Panc1 (cell line): ENCODE results near the gene IFNL3. TPM values are rescaled to one million over a fixed set of nuclear protein-coding genes. Genes with fewer than 3 reads are reported as not detected.
"Not testable (repeated sequence)": the region's sequence is repeated elsewhere in the genome, so short reads cannot be mapped to it uniquely, and the experiment has no call there.

Experiments
- ATAC-seq: fragments of 200-7000 bp; cut with Tn5 transposase; 2 replicates; pipeline ENCODE4 v1.9.1; 2020; ENCODE audit warnings: mild to moderate bottlenecking, moderate library complexity
- BruUV-seq: library from RNA; stranded (reverse); fragments of 400-500 nt; replicated peaks from 2 replicates; lab custom pipeline; 2021; lab: Mats Ljungman, UMichigan
- CTCF ChIA-PET: fragments of 300-600 bp; sonication (Branson Sonifier 250); formaldehyde crosslinking; loops from one replicate; lab custom pipeline; 2022; ENCODE audit warnings: antibody characterized with exemption; lab: Charles Lee
- POLR2A ChIA-PET: fragments of 300-600 bp; sonication (Branson Sonifier 250); formaldehyde crosslinking; loops from one replicate; lab custom pipeline; 2022; ENCODE audit warnings: antibody characterized with exemption; lab: Charles Lee
- DNase-seq: peaks from one replicate; pipeline ENCODE4 v3.0.0-alpha.2; 2010; ENCODE audit warnings: low read depth, low spot score
- H3K27ac ChIP-seq: 2 replicates; pipeline ENCODE4 v1.5.1; 2011; ENCODE audit warnings: mild to moderate bottlenecking, low read length, inconsistent platforms
- H3K27me3 ChIP-seq: fragments of 200-500 bp; sonication (Bioruptor generic); 2 replicates; pipeline ENCODE4 v1.6.0; 2014; ENCODE audit warnings: low read length, inconsistent platforms; ENCODE audit not compliant: control insufficient read depth, insufficient read depth
- H3K36me3 ChIP-seq: fragments of 200-500 bp; sonication (Bioruptor generic); 2 replicates; pipeline ENCODE4 v1.5.1; 2014; ENCODE audit warnings: inconsistent platforms, mild to moderate bottlenecking, low read length, moderate library complexity; ENCODE audit not compliant: control insufficient read depth, insufficient read depth
- H3K4me1 ChIP-seq: 2 replicates; pipeline ENCODE4 v1.5.1; 2011; ENCODE audit warnings: inconsistent platforms, mild to moderate bottlenecking, low read length, moderate library complexity; ENCODE audit not compliant: control insufficient read depth, insufficient read depth
- H3K4me3 ChIP-seq, 2 experiments: 2 replicates each; pipeline ENCODE4 v1.5.1; 2011 to 2012; ENCODE audit warnings: low read depth in 2 of 2, low read length in 2 of 2, mild to moderate bottlenecking in 2 of 2, inconsistent platforms in 1 of 2, moderate library complexity in 1 of 2
- H3K9me3 ChIP-seq: fragments of 200-500 bp; sonication (Bioruptor generic); 2 replicates; pipeline ENCODE4 v1.5.1; 2014; ENCODE audit warnings: low read depth, mild to moderate bottlenecking, inconsistent platforms, low read length, moderate library complexity; ENCODE audit not compliant: control insufficient read depth, insufficient read depth
- CTCF ChIP-seq: fragments of 450-650 bp; IDR thresholded peaks from 2 replicates; pipeline ENCODE4 v1.5.1; 2017; ENCODE audit warnings: mild to moderate bottlenecking
- POLR2AphosphoS5 ChIP-seq: IDR thresholded peaks from 2 replicates; pipeline ENCODE4 v1.6.1; 2012; ENCODE audit warnings: mild to moderate bottlenecking, low read depth, low read length, moderate library complexity
- SIN3A ChIP-seq: IDR thresholded peaks from 2 replicates; pipeline ENCODE4 v1.6.1; 2012; ENCODE audit warnings: low read depth, mild to moderate bottlenecking, low read length, moderate library complexity, borderline replicate concordance; ENCODE audit not compliant: insufficient read depth
- TCF7L2 ChIP-seq: IDR thresholded peaks from 2 replicates; pipeline ENCODE4 v1.6.1; 2011; ENCODE audit warnings: mild to moderate bottlenecking, low read depth, low read length, inconsistent platforms
- in situ Hi-C: cut with HindIII; loops from 2 replicates; pipeline ENCODE4 v1.10.0; 2016; ENCODE audit warnings: low sequenced_read_pairs, low pct_unique_long_range_greater_than_20kb
- intact Hi-C: fragments of 100-400 bp; cut with micrococcal nuclease; formaldehyde crosslinking; loops from one replicate; pipeline ENCODE4 v1.10.0; 2022; ENCODE audit not compliant: unreplicated experiment
- total RNA-seq: library from RNA; stranded (reverse); gene quantifications from one replicate; pipeline ENCODE4 v1.2.1, GENCODE V29; 2021; ENCODE audit not compliant: unreplicated experiment
- TF ChIP-seq, protein P1 (sequence below), 2 experiments: IDR thresholded peaks; 2 replicates each; pipeline ENCODE4 v1.6.1; 2011 to 2012; ENCODE audit warnings: low read depth in 2 of 2, control low read depth in 1 of 2, low read length in 1 of 2, mild to moderate bottlenecking in 1 of 2, moderate library complexity in 1 of 2; ENCODE audit not compliant: insufficient read depth in 1 of 2

IFNL3 gene
- total RNA-seq, 1 experiment from 2014 or later = not detected

DNA sequence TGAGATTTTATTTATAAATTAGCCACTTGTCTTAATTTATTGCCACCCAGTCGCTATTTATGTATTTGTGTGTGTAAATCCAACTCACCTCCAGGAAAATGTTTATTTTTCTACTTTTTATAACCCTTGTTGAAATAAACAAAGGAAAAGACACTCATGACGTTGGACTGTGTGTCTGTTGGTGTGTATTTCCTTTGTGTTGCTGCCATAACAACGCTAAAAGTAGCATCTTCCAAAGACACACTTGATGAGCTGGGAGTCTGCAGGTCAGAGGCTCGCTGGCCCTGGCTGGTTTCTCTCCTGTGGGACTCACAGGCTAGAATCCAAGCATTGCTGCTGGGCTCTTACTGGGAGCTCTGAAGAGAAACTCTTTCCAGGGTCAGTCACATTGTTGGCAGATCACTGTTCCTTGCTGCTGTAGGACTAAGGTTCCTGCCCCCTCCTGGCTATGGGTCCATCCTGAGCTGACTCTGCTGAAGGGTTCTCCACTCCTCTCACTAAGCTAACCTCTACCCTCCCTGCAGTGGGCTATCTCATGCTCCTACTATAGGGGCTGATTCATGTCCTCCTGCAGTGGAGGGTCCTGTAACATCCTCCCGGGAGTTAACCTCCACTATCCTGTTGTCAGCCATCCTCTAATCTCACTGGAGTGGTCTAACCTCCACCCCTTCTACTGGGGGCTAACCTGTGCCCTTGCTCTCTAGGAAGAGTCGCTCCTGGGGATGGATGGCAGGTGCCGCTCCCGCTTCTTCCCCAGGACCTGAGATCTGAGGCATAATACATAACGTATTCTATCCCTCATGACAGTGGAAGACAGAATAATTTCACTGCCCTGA is 25.4 kb upstream of the IFNL3 start:
- ATAC-seq (peak; percentile 31), DNase-seq (no peak)
- Histone ChIP-seq H3K4me3 (no peak overlapping the region), H3K27ac (no peak overlapping the region), H3K4me1 (no peaks in the 10 kb centered on the region), H3K27me3 (no peaks in the 10 kb centered on the region), H3K9me3 (no peaks in the 10 kb centered on the region), H3K36me3 (no peaks in the 10 kb centered on the region)
- intact Hi-C loops (no loop called here), in situ Hi-C loops (no loop called here)
- CTCF ChIA-PET = interaction anchor here (0.6 to 1.3 kb wide), 7 partner anchors 15 to 522 kb away, joined by 3 to 10 read pairs (median 3); partner anchors contain the start of gene SYCN
- POLR2A ChIA-PET = interaction anchor here (1.2 to 1.3 kb wide), 2 partner anchors 17 to 166 kb away, joined by 3 to 5 read pairs; partner anchors contain the start of gene RPS16
- no peak for TF ChIP-seq POLR2AphosphoS5
- TF ChIP-seq, protein P1, sequence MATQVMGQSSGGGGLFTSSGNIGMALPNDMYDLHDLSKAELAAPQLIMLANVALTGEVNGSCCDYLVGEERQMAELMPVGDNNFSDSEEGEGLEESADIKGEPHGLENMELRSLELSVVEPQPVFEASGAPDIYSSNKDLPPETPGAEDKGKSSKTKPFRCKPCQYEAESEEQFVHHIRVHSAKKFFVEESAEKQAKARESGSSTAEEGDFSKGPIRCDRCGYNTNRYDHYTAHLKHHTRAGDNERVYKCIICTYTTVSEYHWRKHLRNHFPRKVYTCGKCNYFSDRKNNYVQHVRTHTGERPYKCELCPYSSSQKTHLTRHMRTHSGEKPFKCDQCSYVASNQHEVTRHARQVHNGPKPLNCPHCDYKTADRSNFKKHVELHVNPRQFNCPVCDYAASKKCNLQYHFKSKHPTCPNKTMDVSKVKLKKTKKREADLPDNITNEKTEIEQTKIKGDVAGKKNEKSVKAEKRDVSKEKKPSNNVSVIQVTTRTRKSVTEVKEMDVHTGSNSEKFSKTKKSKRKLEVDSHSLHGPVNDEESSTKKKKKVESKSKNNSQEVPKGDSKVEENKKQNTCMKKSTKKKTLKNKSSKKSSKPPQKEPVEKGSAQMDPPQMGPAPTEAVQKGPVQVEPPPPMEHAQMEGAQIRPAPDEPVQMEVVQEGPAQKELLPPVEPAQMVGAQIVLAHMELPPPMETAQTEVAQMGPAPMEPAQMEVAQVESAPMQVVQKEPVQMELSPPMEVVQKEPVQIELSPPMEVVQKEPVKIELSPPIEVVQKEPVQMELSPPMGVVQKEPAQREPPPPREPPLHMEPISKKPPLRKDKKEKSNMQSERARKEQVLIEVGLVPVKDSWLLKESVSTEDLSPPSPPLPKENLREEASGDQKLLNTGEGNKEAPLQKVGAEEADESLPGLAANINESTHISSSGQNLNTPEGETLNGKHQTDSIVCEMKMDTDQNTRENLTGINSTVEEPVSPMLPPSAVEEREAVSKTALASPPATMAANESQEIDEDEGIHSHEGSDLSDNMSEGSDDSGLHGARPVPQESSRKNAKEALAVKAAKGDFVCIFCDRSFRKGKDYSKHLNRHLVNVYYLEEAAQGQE (IDR thresholded peaks at IDR 0.05; ENCODE audit: insufficient read depth in 1 of 2, low read depth in 2 of 2, low read length in 1 of 2) = no peak
- no peak for TF ChIP-seq SIN3A
- TF ChIP-seq TCF7L2 = no peak
- TF ChIP-seq CTCF = no peak
- no TSS peak for BruUV-seq

- H3K27ac ChIP-seq, intact Hi-C loops, in situ Hi-C loops, H3K9me3 ChIP-seq, H3K36me3 ChIP-seq, BruUV-seq, ATAC-seq, H3K4me1 ChIP-seq, H3K27me3 ChIP-seq, DNase-seq, POLR2A ChIA-PET, H3K4me3 ChIP-seq: not testable (repeated sequence)
- CTCF ChIA-PET = interaction anchor here (1.3 kb wide), 1 partner anchor 58 kb away, joined by 3 read pairs; no protein-coding TSS in a partner anchor
Observed at GRCh38 chr19:39269369-39269768, 24.6 kb upstream of the IFNL3 start.

DNA sequence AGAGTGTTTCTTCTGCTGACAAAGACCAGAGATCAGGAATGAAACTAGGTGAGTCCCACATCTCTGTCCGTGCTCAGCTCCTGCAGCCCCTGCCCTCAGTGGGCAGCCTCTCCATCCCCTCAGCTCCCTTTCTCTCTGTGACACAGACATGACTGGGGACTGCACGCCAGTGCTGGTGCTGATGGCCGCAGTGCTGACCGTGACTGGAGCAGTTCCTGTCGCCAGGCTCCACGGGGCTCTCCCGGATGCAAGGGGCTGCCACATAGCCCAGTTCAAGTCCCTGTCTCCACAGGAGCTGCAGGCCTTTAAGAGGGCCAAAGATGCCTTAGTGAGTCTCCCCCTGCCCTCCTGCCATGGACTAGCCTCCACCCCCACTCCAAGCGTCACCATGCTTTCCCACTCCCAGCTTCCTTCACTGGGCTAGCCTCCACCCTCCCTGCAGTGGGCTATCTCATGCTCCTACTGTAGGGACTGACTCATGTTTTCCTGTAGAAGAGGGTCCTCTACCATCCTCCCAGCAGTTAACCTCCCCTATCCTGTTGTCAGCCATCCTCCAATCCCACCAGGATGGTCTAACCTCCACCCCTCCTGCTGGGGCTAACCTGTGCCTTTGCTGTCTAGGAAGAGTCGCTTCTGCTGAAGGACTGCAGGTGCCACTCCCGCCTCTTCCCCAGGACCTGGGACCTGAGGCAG is 23.9 kb upstream of the IFNL3 start:
- H3K27ac ChIP-seq, intact Hi-C loops, H3K9me3 ChIP-seq, H3K4me3 ChIP-seq, BruUV-seq, in situ Hi-C loops, H3K4me1 ChIP-seq, H3K27me3 ChIP-seq, H3K36me3 ChIP-seq, DNase-seq, POLR2A ChIA-PET: not testable (repeated sequence)
- CTCF ChIA-PET = interaction anchor here (1.0 to 1.3 kb wide), 2 partner anchors 27 to 524 kb away, joined by 3 to 4 read pairs; partner anchors contain the start of gene IFNL1
- ATAC-seq = peak; percentile 19

- H3K27me3 ChIP-seq, intact Hi-C loops, POLR2A ChIA-PET, H3K36me3 ChIP-seq, H3K27ac ChIP-seq, BruUV-seq, DNase-seq, H3K4me1 ChIP-seq, H3K9me3 ChIP-seq, H3K4me3 ChIP-seq, in situ Hi-C loops: not testable (repeated sequence)
- ATAC-seq = peak; percentile 85
- CTCF ChIA-PET = interaction anchor here (1.0 to 1.3 kb wide), 2 partner anchors 28 to 525 kb away, joined by 3 to 4 read pairs; partner anchors contain the start of gene IFNL1
Observed at GRCh38 chr19:39268085-39268484, 23.3 kb upstream of the IFNL3 start, which contains the start of gene IFNL2. Gene IFNL2, plus strand, starts transcription at chr19:39268396. Its CDS starts 173 bp downstream, at chr19:39268569.
